ENCODE results near the gene YIF1B. TPM values are rescaled to one million over a fixed set of nuclear protein-coding genes. Genes with fewer than 3 reads are reported as not detected.

The YIF1B gene
- total and polyA plus RNA-seq, 2 of the 4 experiments (the other 2 are of a cell fraction) = 72.2 to 165 TPM

DNA sequence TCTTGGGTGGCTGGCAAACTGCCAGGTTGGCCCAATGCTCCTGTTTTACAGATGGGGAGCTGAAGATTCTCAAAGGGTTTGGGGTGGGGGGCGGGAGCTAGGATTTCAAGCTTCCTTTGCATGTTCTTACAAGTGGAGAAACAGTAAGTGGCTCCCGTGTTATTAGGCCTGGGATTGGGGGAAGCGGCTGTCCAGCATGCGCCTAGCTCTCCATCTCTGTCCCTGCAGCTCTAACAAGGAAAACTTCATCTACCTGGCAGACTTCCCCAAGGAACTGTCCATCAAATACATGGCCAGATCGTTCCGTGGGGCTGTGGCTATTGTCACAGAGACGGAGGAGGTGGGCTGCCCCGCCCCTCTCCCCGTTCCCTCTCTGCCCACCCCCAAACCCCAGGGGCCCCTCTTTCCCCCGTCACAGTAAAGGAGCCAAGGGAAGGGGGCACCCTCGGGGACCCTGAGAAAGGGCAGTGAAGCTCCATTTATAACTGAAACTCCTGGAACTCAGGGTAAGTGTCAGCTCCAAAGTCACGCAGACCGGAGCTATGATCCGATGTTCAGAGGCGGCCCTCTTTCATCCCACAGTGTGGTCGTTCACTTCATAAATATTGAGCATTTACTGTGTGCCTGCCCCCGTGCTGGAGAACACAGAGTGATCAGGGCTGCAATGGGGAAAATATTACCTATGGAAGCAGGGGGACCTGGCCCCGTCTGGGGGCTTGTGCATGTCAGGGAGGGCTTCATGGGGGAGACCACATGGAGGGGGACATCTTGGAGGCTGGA, 43.7 kb upstream of the YIF1B start:
- Histone ChIP-seq H3K9me1 (ENCODE audit: insufficient read depth, low read length) (no peaks in the 10 kb centered on the region), H2AK5ac (ENCODE audit: low read depth, low read length) (no peak overlapping the region), H2AK9ac (replicated peaks; ENCODE audit: low read depth, low read length, poor library complexity) (no peak overlapping the region), H3K27me3 (ENCODE audit: control insufficient read depth, insufficient read depth, low read length) (peaks cover 48% of the 10 kb centered on the region), H3K14ac (replicated peaks; ENCODE audit: low read depth, low read length) (no peak overlapping the region), H4K91ac (ENCODE audit: insufficient read depth, low read depth, low read length) (no peak overlapping the region), H3K79me1 (ENCODE audit: low read depth in 1 of 2, low read length in 2 of 2) (no peaks in the 10 kb centered on the region), H4K8ac (ENCODE audit: low read depth in 2 of 2, low read length in 2 of 2) (no peak overlapping the region), H2BK120ac (ENCODE audit: low read depth, low read length) (no peak overlapping the region), H2AFZ (replicated peaks; ENCODE audit: low read length, poor library complexity) (no peak overlapping the region), H3K9me3 (ENCODE audit: control insufficient read depth, insufficient read depth, low read length) (no peaks in the 10 kb centered on the region), H3K4me1 (ENCODE audit: control insufficient read depth, insufficient read depth, low read length) (no peaks in the 10 kb centered on the region), H3K4me2 (ENCODE audit: low read depth, low read length) (no peak overlapping the region), H4K20me1 (ENCODE audit: insufficient read depth, low read length) (0 out of 2 replicates have a peak, but pooled peaks cover 3% of the 10 kb centered on the region), H3K23ac (ENCODE audit: low read depth, low read length) (no peak overlapping the region), H3K4ac (ENCODE audit: low read depth, low read length) (no peak overlapping the region), H4K5ac (ENCODE audit: low read depth, low read length) (no peak overlapping the region), H3K27ac (ENCODE audit: insufficient read depth, low read length) (no peak overlapping the region), H2BK20ac (ENCODE audit: low read depth, low read length) (no peak overlapping the region), H2BK15ac (ENCODE audit: low read depth, low read length) (no peak overlapping the region), H3K56ac (ENCODE audit: extremely low read depth, insufficient read depth, low read length) (no peak overlapping the region), H3K18ac (ENCODE audit: low read depth, low read length) (no peak overlapping the region), H3K9ac (ENCODE audit: low read depth, low read length) (no peak overlapping the region), H3K36me3 (ENCODE audit: control insufficient read depth, insufficient read depth, low read length) (no peaks in the 10 kb centered on the region), H3K4me3 (ENCODE audit: insufficient read depth, low read depth, low read length) (no peak overlapping the region), H2BK5ac (ENCODE audit: low read depth, low read length, poor library complexity, severe bottlenecking) (no peak overlapping the region)
- 70% methylated on average over 4 of the region's 18 CpGs; no CpG with 5 or more reads in 1 of the 2 experiments for WGBS, 2 experiments (ENCODE audit: extremely low coverage in 2 of 2, insufficient read length in 1 of 2)
- dilution Hi-C loops (cut with HindIII; ENCODE audit: low sequenced_read_pairs, unreplicated experiment) = no loop called here
- CTCF ChIA-PET = no interaction called here
- in situ Hi-C loops (cut with MboI; ENCODE audit: low sequenced_read_pairs) = no loop called here
- no TSS peak for BruUV-seq (replicated peaks)
- ATAC-seq (ENCODE audit: low read depth) (no peak), DNase-seq (no peak)
- POLR2A ChIA-PET (ENCODE audit: unreplicated experiment) = interaction anchor here (0.6 kb wide), 1 partner anchor 30 kb away, joined by 3 read pairs; no protein-coding TSS in a partner anchor
- TF ChIP-seq MXI1 (IDR thresholded peaks at IDR 0.05; ENCODE audit: borderline replicate concordance, low read depth, low read length) = no peak
- no peak for TF ChIP-seq USF2 (IDR thresholded peaks at IDR 0.05; ENCODE audit: low read depth, low read length)
- no peak for TF ChIP-seq CHD1 (IDR thresholded peaks at IDR 0.05; ENCODE audit: low read depth, low read length)
- TF ChIP-seq BHLHE40 (IDR thresholded peaks at IDR 0.05; ENCODE audit: low read depth, low read length) = no peak
- no peak for TF ChIP-seq FOS (IDR thresholded peaks at IDR 0.05; ENCODE audit: low read depth, low read length)
- no peak for TF ChIP-seq CEBPB (IDR thresholded peaks at IDR 0.05; ENCODE audit: low read depth, low read length)
- TF ChIP-seq MAZ (IDR thresholded peaks at IDR 0.05; ENCODE audit: borderline replicate concordance, low read depth, low read length) = no peak
- TF ChIP-seq RCOR1 (IDR thresholded peaks at IDR 0.05; ENCODE audit: insufficient replicate concordance, low read length) = no peak
- TF ChIP-seq RFX5 (IDR thresholded peaks at IDR 0.05; ENCODE audit: low read depth, low read length) = no peak
- no peak for TF ChIP-seq SMC3 (IDR thresholded peaks at IDR 0.05; ENCODE audit: low read depth, low read length)
- TF ChIP-seq NFE2L2 (IDR thresholded peaks at IDR 0.05; ENCODE audit: low read depth, low read length) = no peak
- TF ChIP-seq, protein P1, sequence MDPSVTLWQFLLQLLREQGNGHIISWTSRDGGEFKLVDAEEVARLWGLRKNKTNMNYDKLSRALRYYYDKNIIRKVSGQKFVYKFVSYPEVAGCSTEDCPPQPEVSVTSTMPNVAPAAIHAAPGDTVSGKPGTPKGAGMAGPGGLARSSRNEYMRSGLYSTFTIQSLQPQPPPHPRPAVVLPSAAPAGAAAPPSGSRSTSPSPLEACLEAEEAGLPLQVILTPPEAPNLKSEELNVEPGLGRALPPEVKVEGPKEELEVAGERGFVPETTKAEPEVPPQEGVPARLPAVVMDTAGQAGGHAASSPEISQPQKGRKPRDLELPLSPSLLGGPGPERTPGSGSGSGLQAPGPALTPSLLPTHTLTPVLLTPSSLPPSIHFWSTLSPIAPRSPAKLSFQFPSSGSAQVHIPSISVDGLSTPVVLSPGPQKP (IDR thresholded peaks at IDR 0.05; ENCODE audit: borderline replicate concordance, low read depth, low read length) = no peak
- no peak for TF ChIP-seq MAFK (IDR thresholded peaks at IDR 0.05; ENCODE audit: low read depth, low read length)
- TF ChIP-seq POLR2A (IDR thresholded peaks at IDR 0.05; ENCODE audit: low read depth, low read length) = no peak
- intact Hi-C loops (cut with micrococcal nuclease) = no loop called here
